Esophagus muscularis mucosa (tissue), 3 donors: ENCODE measurements around the gene PKHD1.

Experiments
- CTCF ChIP-seq, 3 experiments: fragments of 200-600 bp in 2 of 3; fragments of 450-650 bp in 1 of 3; sonication (generic) in 2 of 3; IDR thresholded peaks; one replicate each; pipeline ENCODE4 v1.5.1; 2017 to 2019; ENCODE audit warnings: antibody characterized with exemption in 3 of 3, mild to moderate bottlenecking in 2 of 3, moderate library complexity in 1 of 3
- POLR2A ChIP-seq: fragments of 450-650 bp; IDR thresholded peaks from one replicate; pipeline ENCODE4 v1.6.1; 2017; ENCODE audit warnings: antibody characterized with exemption, moderate library complexity, mild to moderate bottlenecking, low read depth
- POLR2AphosphoS5 ChIP-seq, 2 donors: sonication (generic); formaldehyde crosslinking; IDR thresholded peaks; one replicate each; pipeline ENCODE4 v1.6.1; 2017; ENCODE audit warnings: antibody characterized with exemption in 2 of 2

- TF ChIP-seq CTCF (IDR thresholded peaks at IDR 0.05) (no peak), POLR2AphosphoS5 (IDR thresholded peaks at IDR 0.05) (no peak), POLR2A (no peak)
Measured at GRCh38 chr6:52009466-52010140, 77.8 kb downstream of the PKHD1 start.
